K562 (cell line): Measurements from ENCODE around the gene CERS6. TPM values are rescaled to one million over a fixed set of nuclear protein-coding genes. Genes with fewer than 3 reads are reported as not detected.

Source experiments
- BCOR ChIP-seq: fragments of 450-650 bp; IDR thresholded peaks from 2 replicates; pipeline ENCODE4 v1.6.1; 2016
- DEAF1 ChIP-seq: fragments of 450-650 bp; formaldehyde crosslinking; IDR thresholded peaks from 2 replicates; pipeline ENCODE4 v1.4.0; 2020; ENCODE audit warnings: mild to moderate bottlenecking, moderate library complexity
- DNMT1 ChIP-seq: fragments of 450-650 bp; IDR thresholded peaks from 2 replicates; pipeline ENCODE4 v1.6.1; 2016; ENCODE audit warnings: antibody characterized with exemption, mild to moderate bottlenecking
- EGR1 ChIP-seq: fragments of 450-650 bp; conservative IDR thresholded peaks from 2 replicates; pipeline ENCODE4 v1.6.1; 2017; ENCODE audit warnings: mild to moderate bottlenecking
- ELF2 ChIP-seq: fragments of 250-450 bp; sonication (Bioruptor Pico); IDR thresholded peaks from 2 replicates; pipeline ENCODE4 v1.5.0; 2021; ENCODE audit warnings: mild to moderate bottlenecking
- ETV5 ChIP-seq: sonication (generic); formaldehyde crosslinking; IDR thresholded peaks from 2 replicates; pipeline ENCODE4 v1.4.0; 2020; ENCODE audit warnings: low read depth, mild to moderate bottlenecking, missing genetic modification reagents
- FUS ChIP-seq: fragments of 200-400 bp; formaldehyde crosslinking; optimal IDR thresholded peaks from 2 replicates; pipeline ENCODE3; 2017; ENCODE audit warnings: low read depth, low read length
- GTF2B ChIP-seq: IDR thresholded peaks from 2 replicates; pipeline ENCODE4 v1.6.1; 2011; ENCODE audit not compliant: insufficient read length; ENCODE audit errors: extremely low read depth
- ID3 ChIP-seq, 2 experiments: fragments of 250-450 bp in 1 of 2; fragments of 450-650 bp in 1 of 2; sonication (Bioruptor Pico) in 1 of 2; IDR thresholded peaks; 2 replicates each; pipeline versions ENCODE4 v1.6.1 to v1.8.0; 2016 to 2021; ENCODE audit warnings: mild to moderate bottlenecking in 2 of 2, moderate library complexity in 2 of 2, missing compliant biosample characterization in 1 of 2, missing genetic modification characterization in 1 of 2
- MED1 ChIP-seq: sonication (generic); formaldehyde crosslinking; IDR thresholded peaks from 2 replicates; pipeline ENCODE4 v1.8.1; 2023; ENCODE audit warnings: missing genetic modification reagents, borderline replicate concordance
- POLR2AphosphoS5 ChIP-seq: IDR thresholded peaks from 2 replicates; pipeline ENCODE4 v1.6.1; 2011; ENCODE audit warnings: mild to moderate bottlenecking, low read depth, low read length, moderate library complexity; ENCODE audit not compliant: control insufficient read depth, insufficient read depth
- PTTG1 ChIP-seq: fragments of 450-650 bp; IDR thresholded peaks from 2 replicates; pipeline ENCODE4 v1.6.1; 2016; ENCODE audit warnings: low read depth, mild to moderate bottlenecking, missing genetic modification characterization, missing compliant biosample characterization
- RNF219 ChIP-seq: fragments of 250-450 bp; sonication (Bioruptor Pico); IDR thresholded peaks from 2 replicates; pipeline ENCODE4 v1.5.0; 2022; ENCODE audit warnings: mild to moderate bottlenecking
- SIN3B ChIP-seq: fragments of 450-650 bp; IDR thresholded peaks from 2 replicates; pipeline ENCODE4 v1.6.1; 2017; ENCODE audit warnings: low read depth, mild to moderate bottlenecking, moderate library complexity
- STAT6 ChIP-seq: sonication (generic); formaldehyde crosslinking; IDR thresholded peaks from 2 replicates; pipeline ENCODE4 v1.8.1; 2023; ENCODE audit warnings: mild to moderate bottlenecking, missing genetic modification reagents
- TCF15 ChIP-seq: fragments of 250-450 bp; sonication (Bioruptor Pico); IDR thresholded peaks from 2 replicates; pipeline ENCODE4 v1.8.0; 2022; ENCODE audit warnings: moderate library complexity, mild to moderate bottlenecking, inconsistent platforms
- ZKSCAN3 ChIP-seq: fragments of 250-450 bp; sonication (Bioruptor Pico); IDR thresholded peaks from 2 replicates; pipeline ENCODE4 v1.4.0; 2020
- ZNF778 ChIP-seq: fragments of 450-650 bp; formaldehyde crosslinking; IDR thresholded peaks from 2 replicates; pipeline ENCODE4 v1.4.0; 2020; ENCODE audit warnings: mild to moderate bottlenecking, moderate library complexity
- ZNF785 ChIP-seq: fragments of 250-450 bp; sonication (Bioruptor Pico); IDR thresholded peaks from 2 replicates; pipeline ENCODE4 v1.4.0; 2020; ENCODE audit warnings: mild to moderate bottlenecking
- polyA plus RNA-seq, 8 experiments: library from polyadenylated mRNA; depleted of rRNA in 4 of 8; stranded (reverse) in 5 of 8; unstranded in 3 of 8; fragments of >200 nt; fragmentation: Nextera tagmentation in 2 of 8; fragmentation: Illumina TruSeq in 1 of 8; extraction: Ambion mirVana in 2 of 8; extraction: Trizol in 1 of 8; gene quantifications; 2 replicates each; pipeline versions ENCODE4 v1.2.1 to v1.2.3, GENCODE V29; 2011 to 2014; ENCODE audit warnings: inconsistent platforms in 1 of 8, missing spikeins in 1 of 8
- total RNA-seq, 7 experiments: library from RNA; depleted of rRNA in 6 of 7; stranded (reverse); fragments of >200 nt in 6 of 7; fragmentation: Illumina TruSeq in 2 of 7; extraction: Trizol in 2 of 7; gene quantifications; 2 replicates each; pipeline versions ENCODE4 v1.2.1 to v1.2.3, GENCODE V29; 2011 to 2021; ENCODE audit warnings: low replicate concordance in 1 of 7
- TF ChIP-seq, protein P1 (sequence below): sonication (generic); formaldehyde crosslinking; IDR thresholded peaks from 2 replicates; pipeline ENCODE4 v1.9.0; 2022; ENCODE audit warnings: mild to moderate bottlenecking, missing genetic modification reagents

CERS6 gene
- total and polyA plus RNA-seq, 9 of the 15 experiments (the other 6 are each of a cell fraction or from before 2014, with no cell fraction given) = 1.6 to 13.6 (median 11.4) TPM

DNA sequence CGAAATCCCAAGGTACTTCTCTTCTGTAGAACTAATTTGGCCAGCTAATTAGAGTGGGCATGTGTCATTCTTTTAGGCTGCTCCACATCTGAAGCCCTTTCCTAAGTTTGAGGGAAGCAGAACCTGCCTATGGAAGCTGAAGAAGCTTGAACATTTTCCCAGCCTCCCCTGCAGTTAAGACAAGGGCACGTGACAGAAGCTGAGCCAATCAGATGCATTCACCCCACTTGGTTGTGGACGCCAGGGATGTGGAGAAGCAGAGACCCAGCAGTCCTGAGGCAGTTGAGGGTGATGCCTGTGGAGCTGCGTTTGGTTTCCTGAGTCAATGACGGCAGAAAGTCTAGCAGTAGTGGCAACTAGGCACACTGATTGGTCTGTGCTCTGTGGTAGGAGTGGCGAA lies 26.1 kb upstream of the CERS6 start (continued):
- TF ChIP-seq STAT6 (CRISPR knock-in tag) (no peak), SIN3B (no peak), ZNF778 (CRISPR knock-in tag) (no peak), DNMT1 (no peak), ID3 (CRISPR knock-in tag; IDR thresholded peaks at IDR 0.05) (no peak), ID3 (tag; IDR thresholded peaks at IDR 0.05) (no peak), ZKSCAN3 (CRISPR knock-in tag) (no peak), BCOR (no peak), ELF2 (CRISPR knock-in tag) (no peak), DEAF1 (no peak), TCF15 (no peak), ETV5 (no peak), GTF2B (no peak), RNF219 (CRISPR knock-in tag) (no peak), PTTG1 (tag) (no peak), EGR1 (no peak), ZNF785 (CRISPR knock-in tag) (no peak), MED1 (CRISPR knock-in tag) (no peak), POLR2AphosphoS5 (no peak), FUS (no peak)
- TF ChIP-seq, protein P1, sequence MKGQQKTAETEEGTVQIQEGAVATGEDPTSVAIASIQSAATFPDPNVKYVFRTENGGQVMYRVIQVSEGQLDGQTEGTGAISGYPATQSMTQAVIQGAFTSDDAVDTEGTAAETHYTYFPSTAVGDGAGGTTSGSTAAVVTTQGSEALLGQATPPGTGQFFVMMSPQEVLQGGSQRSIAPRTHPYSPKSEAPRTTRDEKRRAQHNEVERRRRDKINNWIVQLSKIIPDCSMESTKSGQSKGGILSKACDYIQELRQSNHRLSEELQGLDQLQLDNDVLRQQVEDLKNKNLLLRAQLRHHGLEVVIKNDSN = peak; percentile 96
